ENCODE measurements around the gene ACVRL1. TPM values are rescaled to one million over a fixed set of nuclear protein-coding genes. Genes with fewer than 3 reads are reported as not detected.

Gene ACVRL1
- total and polyA plus RNA-seq, 2 donors (not counting 1 experiment from before 2014, with no cell fraction given) = not detected

- 100% methylated on average over 1 of the region's 3 CpGs for WGBS (ENCODE audit: insufficient coverage)
- Histone ChIP-seq H3K27me3 (replicated peaks in 1 of 4; ENCODE audit: control extremely low read depth in 1 of 4, control insufficient read depth in 3 of 4, insufficient read depth in 4 of 4, low read length in 3 of 4) (no peaks in the 10 kb centered on the region), H3K4me3 (ENCODE audit: control extremely low read depth in 1 of 5, extremely low read depth in 1 of 5, insufficient read depth in 1 of 5, low read depth in 2 of 5, low read length in 4 of 5) (no peak overlapping the region), H3K27ac (ENCODE audit: low read length in 2 of 2) (no peak overlapping the region), H3K36me3 (replicated peaks in 1 of 2; ENCODE audit: control extremely low read depth in 1 of 2, control insufficient read depth in 1 of 2, extremely low read depth in 1 of 2, insufficient read depth in 2 of 2, low read length in 1 of 2) (no peaks in the 10 kb centered on the region), H3K9me3 (ENCODE audit: control extremely low read depth in 1 of 3, control insufficient read depth in 2 of 3, insufficient read depth in 1 of 3, low read length in 2 of 3) (peaks cover 0 to 9% (median 0%) of the 10 kb centered on the region in 3 donors), H3K79me2 (ENCODE audit: control insufficient read depth, insufficient read depth, low read length) (no peaks in the 10 kb centered on the region), H3K9ac (ENCODE audit: low read length) (no peak overlapping the region), H2AFZ (ENCODE audit: insufficient read depth, low read depth, low read length, poor library complexity, severe bottlenecking) (no peak overlapping the region), H3K4me2 (replicated peaks; ENCODE audit: low read depth, low read length, poor library complexity, severe bottlenecking) (no peak overlapping the region), H4K20me1 (ENCODE audit: control insufficient read depth, insufficient read depth, low read length, poor library complexity, severe bottlenecking) (no peaks in the 10 kb centered on the region), H3K4me1 (ENCODE audit: control insufficient read depth in 2 of 2, insufficient read depth in 2 of 2, low read length in 2 of 2) (no peaks in the 10 kb centered on the region)
- no peaks in the 10 kb centered on the region for H3K9me3 Mint-ChIP-seq (ENCODE audit: insufficient read depth)
- no peak for DNase-seq
- H3K27ac Mint-ChIP-seq = no peak overlapping the region
- H3K4me1 Mint-ChIP-seq = no peaks in the 10 kb centered on the region
- no peak overlapping the region for H3K4me3 Mint-ChIP-seq
- ChIA-PET CTCF (interaction anchor here (0.7 to 1.1 kb wide), 2 partner anchors 102 to 1840 kb away, joined by 3 read pairs; no protein-coding TSS in a partner anchor), POLR2A (no interaction called here)
- peaks cover 12% of the 10 kb centered on the region for H3K27me3 Mint-ChIP-seq
- TF ChIP-seq CTCF (IDR thresholded peaks at IDR 0.05) (no peak), EZH2 (IDR thresholded peaks at IDR 0.05; ENCODE audit: borderline replicate concordance, insufficient read depth, low read depth, low read length, poor library complexity, severe bottlenecking) (no peak)
- ATAC-seq (ENCODE audit: low read depth) = no peak
- intact Hi-C loops (cut with micrococcal nuclease) = loop anchor here (5.0 kb wide), 2 partner anchors 93 to 457 kb away; partner anchors contain the start of gene SLC4A8
Observed at GRCh38 chr12:51879102-51879501, 28.2 kb upstream of the ACVRL1 start.

- no peak overlapping the region for H3K9ac ChIP-seq (ENCODE audit: low read length)
- peaks cover 5 to 19% of the 10 kb centered on the region in 2 donors for H3K4me1 ChIP-seq (ENCODE audit: control insufficient read depth in 2 of 2, insufficient read depth in 2 of 2, low read length in 2 of 2)
- TF ChIP-seq EZH2 (IDR thresholded peaks at IDR 0.05; ENCODE audit: borderline replicate concordance, insufficient read depth, low read depth, low read length, poor library complexity, severe bottlenecking) (no peak), CTCF (IDR thresholded peaks at IDR 0.05) (no peak)
- POLR2A ChIA-PET = no interaction called here
- H3K27ac ChIP-seq (ENCODE audit: low read length in 2 of 2) = no peak overlapping the region
- intact Hi-C loops (cut with micrococcal nuclease) = no loop called here
- Mint-ChIP-seq H3K4me3 (no peak overlapping the region), H3K4me1 (peaks cover 12% of the 10 kb centered on the region), H3K27ac (no peak overlapping the region), H3K27me3 (peaks cover 7% of the 10 kb centered on the region), H3K9me3 (ENCODE audit: insufficient read depth) (peaks cover 8% of the 10 kb centered on the region)
- DNase-seq = no peak
- H3K4me3 ChIP-seq (ENCODE audit: control extremely low read depth in 1 of 5, extremely low read depth in 1 of 5, insufficient read depth in 1 of 5, low read depth in 2 of 5, low read length in 4 of 5) = no peak overlapping the region
- no CpG with 5 or more reads among the region's 1 CpG for WGBS (ENCODE audit: insufficient coverage)
- no peaks in the 10 kb centered on the region for H3K36me3 ChIP-seq (replicated peaks in 1 of 2; ENCODE audit: control extremely low read depth in 1 of 2, control insufficient read depth in 1 of 2, extremely low read depth in 1 of 2, insufficient read depth in 2 of 2, low read length in 1 of 2)
- H3K4me2 ChIP-seq (replicated peaks; ENCODE audit: low read depth, low read length, poor library complexity, severe bottlenecking) = no peak overlapping the region
- H3K79me2 ChIP-seq (ENCODE audit: control insufficient read depth, insufficient read depth, low read length) = no peaks in the 10 kb centered on the region
- no peaks in the 10 kb centered on the region for H4K20me1 ChIP-seq (ENCODE audit: control insufficient read depth, insufficient read depth, low read length, poor library complexity, severe bottlenecking)
- peaks cover 0 to 23% (median 0%) of the 10 kb centered on the region in 3 donors for H3K9me3 ChIP-seq (ENCODE audit: control extremely low read depth in 1 of 3, control insufficient read depth in 2 of 3, insufficient read depth in 1 of 3, low read length in 2 of 3)
- H2AFZ ChIP-seq (ENCODE audit: insufficient read depth, low read depth, low read length, poor library complexity, severe bottlenecking) = no peak overlapping the region
- no peak for ATAC-seq (ENCODE audit: low read depth)
- CTCF ChIA-PET = no interaction called here
- H3K27me3 ChIP-seq (replicated peaks in 1 of 4; ENCODE audit: control extremely low read depth in 1 of 4, control insufficient read depth in 3 of 4, insufficient read depth in 4 of 4, low read length in 3 of 4) = peaks cover 0 to 5% (median 0%) of the 10 kb centered on the region in 4 experiments
Observed at GRCh38 chr12:51883295-51883694, 24.0 kb upstream of the ACVRL1 start.

All from B cell (primary cell).